GM18870 (cell line): ENCODE results near the gene PDSS2.
"Not testable (repeated sequence)": the region's sequence is repeated elsewhere in the genome, so short reads cannot be mapped to it uniquely, and the experiment has no call there.

Experiments used
- ATAC-seq: cut with Tn5 transposase; IDR thresholded peaks from one replicate; pipeline ENCODE4 v1.9.1; 2021; ENCODE audit warnings: moderate library complexity; ENCODE audit not compliant: unreplicated experiment

PDSS2 gene

DNA sequence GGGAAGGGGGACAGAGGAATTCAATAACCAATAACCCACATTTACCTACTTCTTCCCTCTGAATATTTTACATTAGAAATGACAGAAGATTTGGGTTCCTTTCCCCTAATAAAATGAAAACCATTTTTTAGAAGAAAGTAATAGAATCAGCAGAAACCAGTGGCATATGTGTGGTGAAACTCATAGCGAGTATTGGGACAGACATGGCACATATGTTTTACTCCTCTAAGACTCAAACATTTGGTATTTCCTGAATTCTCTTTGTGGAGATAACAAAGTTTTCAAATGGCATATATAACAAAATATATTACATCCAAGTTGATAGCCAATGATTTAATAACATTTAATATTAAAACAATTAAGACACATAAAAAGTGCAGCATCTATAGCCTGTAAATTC lies 331.2 kb downstream of the PDSS2 start:
- ATAC-seq: no peak

DNA sequence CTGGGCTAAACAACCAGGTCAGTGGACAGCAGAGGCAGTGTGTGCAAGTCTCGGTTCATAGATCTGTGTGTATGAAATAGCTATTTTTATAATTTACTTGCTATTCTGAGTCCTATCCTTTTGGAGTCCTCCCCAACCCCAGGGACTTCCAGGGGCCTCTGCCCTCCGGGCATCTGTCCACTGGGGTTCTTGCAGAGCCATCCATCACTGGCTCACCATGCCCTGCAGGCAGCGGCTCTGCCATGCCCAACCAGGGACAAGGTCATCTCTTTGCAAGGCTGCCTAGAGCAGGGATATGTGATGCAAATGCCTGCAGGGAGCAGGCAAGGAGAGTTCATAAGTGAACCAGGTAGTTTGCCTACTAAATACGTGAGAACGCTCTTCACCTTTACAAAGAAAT lies 333.6 kb downstream of the PDSS2 start:
- ATAC-seq: no peak

DNA sequence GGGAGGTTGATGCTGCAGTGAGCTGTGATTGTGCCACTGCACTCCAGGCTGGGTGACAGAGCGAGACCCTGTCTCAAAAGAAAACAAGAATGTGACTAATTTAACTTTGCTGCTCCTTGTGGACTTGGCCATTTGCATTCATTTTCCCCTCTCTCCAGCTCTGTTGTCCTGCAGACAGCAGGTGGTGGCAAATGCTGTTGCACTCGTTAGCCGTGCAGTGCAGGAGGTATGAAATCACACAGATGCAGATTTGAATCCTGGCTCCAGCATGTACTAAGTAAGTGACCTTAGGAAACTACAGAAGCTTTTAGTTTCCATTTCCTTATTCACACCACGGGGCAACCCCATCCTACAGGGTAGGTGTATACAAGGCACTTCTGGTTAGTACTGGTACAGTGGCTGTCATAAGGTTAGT lies 334.4 kb downstream of the PDSS2 start:
- peak; percentile 90 for ATAC-seq

DNA sequence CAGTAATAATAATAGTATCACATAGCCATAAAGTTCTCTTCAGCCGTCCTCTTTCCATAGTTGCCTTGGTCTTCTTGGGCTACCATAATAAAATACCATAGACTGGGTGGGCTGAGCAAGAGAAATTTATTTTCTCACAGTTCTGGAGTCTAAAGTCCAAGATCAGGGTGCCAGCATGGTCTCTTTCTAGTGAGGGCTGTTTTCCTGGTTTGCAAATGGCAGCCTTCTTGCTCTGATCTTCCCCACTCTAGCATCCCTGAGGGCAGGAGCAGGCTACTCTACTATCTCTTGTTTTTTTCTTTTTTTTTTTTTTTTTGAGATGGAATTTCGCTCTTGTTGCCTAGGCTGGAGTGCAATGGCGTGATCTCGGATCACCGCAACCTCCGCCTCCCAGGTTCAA lies 335.9 kb downstream of the PDSS2 start:
- no peak for ATAC-seq

DNA sequence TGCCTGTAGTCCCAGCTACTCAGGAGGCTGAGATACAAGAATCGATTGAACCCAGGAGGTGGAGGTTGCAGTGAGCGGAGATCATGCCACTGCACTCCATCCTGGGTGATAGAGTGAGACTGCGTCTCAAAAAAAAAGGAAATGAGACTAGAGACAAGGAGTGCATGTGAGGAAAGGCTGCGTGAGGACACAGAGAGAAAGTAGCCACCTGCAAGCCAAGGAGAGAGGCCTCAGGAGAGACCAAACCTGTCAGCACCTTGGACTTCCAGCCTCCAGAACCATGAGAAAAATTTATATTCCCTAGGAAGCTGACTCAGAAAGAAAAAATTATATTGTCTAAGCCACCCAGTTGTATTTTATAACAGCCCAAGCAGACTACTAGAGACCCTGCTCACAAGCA lies 336.6 kb downstream of the PDSS2 start:
- no peak for ATAC-seq

DNA sequence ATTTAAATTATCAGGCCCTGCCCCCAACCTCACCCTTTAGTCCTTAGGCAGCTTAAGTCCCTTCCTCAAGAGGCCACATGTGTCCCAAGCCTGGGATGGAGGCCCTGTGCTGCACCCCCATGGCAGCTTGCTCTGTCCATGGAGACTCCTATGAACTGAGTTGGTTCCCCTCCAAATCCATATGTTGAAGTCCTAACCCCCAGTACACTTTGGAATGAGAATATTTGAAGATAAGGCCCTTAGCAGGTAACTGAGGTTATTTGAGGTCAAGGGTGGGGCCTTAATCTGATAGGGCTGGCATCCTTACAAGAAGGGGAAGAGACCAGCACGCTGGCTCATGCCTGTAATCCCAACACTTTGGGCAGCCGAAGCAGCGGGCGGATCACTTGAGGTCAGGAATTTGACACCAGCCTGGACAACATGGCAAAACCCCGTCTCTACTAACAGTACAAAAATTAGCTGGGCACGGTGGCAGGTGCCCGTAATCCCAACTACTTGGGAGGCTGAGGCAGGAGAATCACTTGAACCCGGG lies 337.3 kb downstream of the PDSS2 start:
- no peak for ATAC-seq

DNA sequence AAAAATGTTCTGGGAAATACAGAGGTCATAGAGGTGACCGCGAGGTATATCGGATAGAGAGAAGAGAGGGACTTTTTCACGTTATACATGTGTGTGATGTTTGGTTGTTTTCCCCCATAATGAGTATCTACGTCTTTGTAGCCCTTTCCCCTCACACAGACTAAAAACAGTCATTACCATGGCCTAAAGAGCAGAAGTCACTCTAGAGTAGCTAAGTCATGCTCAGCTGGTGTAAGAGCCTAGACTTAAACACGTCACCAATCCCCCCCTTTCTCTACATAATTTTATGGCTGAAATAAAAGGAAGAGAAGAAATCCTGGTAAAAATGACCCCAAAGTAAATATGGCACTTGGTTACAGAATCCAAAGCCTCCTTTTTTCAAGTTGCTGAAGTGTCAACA lies 338.1 kb downstream of the PDSS2 start:
- no peak for ATAC-seq

DNA sequence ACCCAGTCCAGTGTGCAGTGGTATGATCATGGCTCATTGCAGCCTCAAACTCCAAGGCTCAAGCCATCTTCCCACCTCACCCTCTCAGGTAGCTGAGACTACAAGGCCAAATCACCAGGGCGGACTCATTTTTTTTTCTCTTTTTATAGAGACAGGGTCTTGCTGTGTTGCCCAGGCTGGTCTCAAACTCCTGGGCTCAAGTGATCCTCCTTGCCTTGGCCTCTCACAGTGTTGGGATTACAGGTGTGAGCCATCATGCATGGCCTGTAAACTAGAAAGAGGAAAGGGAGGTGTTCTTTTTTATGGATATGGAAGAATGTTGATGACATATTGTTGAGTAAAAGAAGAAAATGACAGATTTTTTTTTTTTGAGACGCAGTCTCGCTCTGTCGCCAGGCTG lies 339.0 kb downstream of the PDSS2 start:
- no peak for ATAC-seq

DNA sequence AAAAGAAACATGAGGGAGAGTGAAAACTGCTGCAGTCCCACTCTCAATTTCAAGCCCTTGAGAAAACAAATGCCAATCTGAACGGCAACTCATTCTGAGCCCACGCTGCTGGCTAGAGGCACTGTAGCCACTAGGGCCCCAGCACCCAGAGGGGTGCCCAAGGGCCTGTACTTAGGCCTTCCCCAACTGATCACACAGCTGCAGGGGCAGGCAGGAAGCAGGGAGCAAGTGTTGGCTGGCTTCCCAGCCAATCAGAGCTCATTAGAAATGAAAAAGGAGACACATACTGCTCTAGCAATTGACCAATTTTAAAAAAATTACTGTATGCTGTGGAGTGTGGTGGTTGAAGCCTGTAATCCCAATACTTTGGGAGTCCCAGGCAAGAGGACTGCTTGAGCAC lies 340.4 kb downstream of the PDSS2 start:
- ATAC-seq: no peak

DNA sequence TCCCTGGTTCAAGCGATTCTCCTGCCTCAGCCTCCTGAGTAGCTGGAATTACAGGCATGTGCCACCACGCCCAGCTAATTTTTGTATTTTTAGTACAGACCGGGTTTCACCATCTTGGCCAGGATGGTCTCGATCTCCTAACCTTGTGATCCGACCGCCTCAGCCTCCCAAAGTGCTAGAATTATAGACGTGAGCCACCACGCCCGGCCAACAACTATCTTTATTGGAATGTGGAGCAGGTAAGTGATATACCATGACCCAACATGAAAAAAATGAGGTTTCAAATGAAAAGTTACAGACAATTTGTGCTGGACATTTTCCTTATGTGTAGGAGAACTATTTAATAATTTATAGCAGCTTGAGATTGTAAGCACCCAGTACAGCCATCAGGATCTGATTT lies 340.8 kb downstream of the PDSS2 start:
- ATAC-seq: not testable (repeated sequence)

DNA sequence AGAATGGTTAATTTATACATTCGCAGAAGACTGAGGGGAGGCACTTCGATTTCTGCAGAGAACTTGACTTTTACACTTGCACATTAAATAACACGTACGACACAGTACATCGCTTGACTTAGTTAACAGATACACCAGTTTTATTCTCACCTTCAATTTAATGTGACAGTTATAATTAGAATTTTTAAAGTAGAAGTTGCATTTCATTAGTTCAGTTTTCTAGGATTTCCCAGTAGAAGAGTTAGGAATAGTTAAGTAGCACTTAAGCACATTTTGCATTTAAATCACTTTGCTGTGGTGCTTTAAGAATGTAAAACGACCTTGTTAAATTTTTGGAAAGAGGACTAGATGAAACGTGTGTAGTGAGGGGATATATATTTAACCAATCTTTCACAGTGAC lies 342.4 kb downstream of the PDSS2 start:
- no peak for ATAC-seq

DNA sequence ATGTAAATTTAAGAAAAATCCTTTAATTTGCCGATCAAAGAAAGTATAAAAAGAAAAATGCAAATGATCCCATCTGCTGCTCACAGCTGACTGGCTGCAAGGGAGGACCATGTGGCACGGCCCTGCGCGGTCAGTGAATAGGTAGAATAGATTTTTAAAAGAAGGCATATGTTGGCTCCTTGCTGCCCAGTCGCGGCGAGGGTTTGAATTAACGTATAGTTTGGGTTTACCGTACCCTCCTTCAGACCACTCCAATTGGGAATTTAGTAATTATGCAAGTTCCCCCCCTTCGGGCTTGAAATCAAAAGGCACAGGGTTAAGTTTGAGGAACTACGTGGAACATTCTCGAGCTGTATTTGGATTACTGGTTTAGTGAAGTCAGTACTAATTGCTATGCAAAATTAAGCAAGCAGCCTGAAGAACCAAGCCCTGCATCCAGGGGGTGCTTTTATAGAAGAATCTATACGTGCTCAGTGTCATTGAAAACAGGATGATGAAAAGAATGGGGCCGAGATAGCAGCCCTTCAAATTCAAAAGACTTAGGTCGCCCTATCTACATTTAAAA lies 343.0 kb downstream of the PDSS2 start:
- no peak for ATAC-seq

DNA sequence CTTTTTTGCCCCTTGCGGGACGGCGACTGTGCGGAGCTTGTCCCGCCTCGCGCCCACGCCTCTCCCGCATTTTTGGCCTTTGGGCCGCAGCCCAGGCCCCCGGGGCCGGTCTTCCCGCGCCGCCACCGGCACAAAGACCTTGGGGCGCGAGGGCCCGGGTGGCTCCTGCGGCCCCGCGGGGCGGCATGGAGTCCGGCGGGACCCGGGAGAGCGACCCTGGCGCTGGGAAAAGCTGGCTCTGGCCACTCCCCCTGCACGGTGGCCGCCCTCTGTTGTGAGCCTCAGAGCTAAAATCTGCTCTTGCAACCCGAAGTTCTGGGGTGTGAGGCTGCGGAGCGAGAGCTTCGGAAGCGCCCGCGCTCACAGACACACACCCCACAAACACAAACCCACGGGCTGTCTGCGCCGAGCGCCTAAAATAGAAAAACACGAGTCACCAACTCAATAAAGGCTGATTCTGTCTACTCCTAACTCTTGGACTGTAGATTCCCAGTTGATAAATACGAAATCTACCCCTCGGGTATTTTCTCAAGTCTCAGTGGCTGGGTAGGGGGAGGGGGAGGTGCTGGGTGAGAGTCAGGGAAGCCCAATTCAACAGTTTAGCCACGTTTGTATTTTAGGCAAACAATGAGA lies 343.6 kb downstream of the PDSS2 start:
- no peak for ATAC-seq

DNA sequence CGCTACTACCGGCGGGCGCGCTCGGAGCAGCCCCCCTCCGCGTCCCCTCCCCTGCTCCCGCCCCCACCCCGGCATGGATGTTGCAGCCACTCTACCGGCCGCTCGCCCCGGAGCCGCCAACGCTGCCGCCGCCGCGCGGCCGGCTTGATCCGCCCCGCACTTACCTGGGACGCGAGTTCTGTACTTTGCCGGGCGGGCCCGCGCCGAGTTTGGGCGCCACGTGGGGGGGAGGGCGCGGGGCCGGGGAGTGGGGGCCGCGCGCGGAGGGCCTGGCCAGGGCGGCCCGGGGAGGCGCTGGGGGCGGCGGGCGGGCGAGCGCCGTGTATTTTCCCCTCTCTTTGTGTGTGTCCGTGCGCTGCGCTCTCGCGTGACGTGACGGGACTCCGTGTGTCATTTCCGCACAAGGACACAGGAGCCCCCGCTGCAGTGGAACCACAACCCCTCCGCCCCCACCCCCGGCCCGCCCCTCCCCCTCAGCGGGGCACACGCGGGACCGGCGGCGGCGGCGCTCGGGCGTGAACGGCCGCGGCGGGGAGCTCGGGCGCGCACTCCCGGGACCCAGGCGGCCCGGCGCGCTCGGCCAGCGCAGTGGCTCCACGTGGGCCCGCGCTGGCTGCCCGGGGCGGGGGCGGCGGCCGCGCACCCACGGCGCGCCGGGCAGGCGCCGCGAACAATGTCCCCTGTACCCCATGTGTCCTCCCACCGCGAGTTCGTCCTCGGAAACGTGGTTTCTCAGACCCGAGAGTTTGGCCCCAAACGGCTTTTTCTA lies 344.3 kb downstream of the PDSS2 start, which contains the start of gene BEND3:
Gene BEND3, minus strand, starts transcription at position 590 of the 769 bp plus-strand sequence. CDS start 16,230 bp downstream, outside the sequence.
- ATAC-seq: no peak

DNA sequence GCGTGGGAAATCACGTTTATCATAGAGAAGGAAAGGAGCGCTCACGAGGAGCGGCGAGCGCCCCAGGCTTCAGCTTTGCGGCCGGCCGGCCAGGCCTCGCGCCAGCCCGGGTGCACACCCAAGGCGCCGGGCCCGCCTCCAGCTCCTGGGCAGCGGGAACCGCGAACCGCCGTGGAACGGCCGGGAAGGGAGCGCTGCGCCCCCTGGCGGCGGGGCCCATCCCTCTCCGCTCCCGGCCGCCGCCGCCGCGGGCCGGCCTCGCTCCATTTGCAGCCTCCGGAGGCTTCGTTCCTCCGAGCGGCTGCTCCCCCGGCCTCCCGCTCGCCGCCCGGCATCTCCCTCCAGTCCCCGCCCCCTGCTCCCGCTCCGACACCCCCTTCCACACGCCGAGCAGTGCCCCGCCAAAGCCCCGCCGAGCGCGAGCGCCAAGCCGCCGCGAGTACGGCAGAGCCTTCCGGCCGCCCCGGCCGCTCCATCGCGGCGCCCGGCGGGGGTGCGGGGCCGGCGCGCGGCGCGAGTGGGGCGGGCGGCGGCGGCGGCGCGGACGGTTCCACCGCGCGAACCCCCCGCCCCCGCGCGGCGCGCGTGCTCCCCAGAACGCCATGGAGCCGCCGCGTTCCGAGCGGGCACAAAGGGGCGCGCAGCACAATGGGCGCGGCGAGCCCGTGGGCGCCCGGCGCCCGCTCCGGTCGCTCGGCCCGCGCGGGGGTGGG lies 345.0 kb downstream of the PDSS2 start:
- peak; percentile 41 for ATAC-seq

DNA sequence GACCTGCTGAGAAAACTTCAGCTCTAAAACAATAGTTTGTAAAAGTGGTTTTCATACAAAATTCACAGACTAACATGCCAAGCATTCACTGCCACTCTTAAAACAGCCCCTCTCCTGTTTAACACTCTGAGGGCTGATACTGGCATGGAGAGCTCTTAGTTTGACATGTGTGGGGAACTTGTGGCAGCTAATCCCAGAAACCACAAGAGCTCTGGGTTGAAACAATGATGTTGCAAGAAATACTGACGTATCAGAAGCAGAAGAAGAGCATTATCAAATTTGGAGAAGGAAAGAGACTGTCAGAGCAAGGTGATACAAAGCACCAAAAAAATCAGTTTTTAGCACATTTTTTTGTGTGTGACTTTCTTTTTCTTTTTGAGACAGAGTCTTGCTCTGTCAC lies 349.2 kb downstream of the PDSS2 start:
- ATAC-seq: no peak

DNA sequence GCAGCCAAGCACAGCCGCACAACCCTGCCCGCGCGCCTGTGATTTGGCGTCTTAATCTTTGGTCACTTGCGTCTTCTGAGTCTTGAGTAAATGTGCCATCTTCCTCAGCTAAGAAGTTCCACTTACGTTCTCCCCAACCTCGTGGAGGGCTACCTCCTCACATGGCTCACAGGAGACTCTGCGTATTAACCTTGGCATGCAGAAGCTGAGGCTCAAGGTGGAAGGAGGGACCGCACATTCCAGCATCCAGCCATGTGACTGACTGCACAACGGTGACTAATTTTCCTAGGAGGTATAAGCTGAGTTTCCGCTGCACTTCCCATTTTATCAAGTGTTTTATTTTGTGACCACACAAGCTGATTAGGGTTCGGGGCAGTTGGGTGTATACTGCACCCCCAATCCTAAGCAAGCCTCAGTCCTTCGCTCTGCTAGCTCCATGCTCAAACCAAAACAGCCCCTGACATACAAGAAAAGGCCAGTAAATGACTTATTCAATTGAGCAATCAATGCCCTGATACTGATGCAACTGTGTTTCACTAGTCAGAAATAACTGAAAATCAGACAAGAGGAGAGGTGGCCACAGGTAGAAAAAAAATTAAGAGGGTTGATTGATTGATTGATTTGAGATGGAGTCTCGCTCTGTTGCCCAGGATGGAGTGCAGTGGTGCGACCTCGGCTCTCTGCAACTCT lies 351.0 kb downstream of the PDSS2 start:
- no peak for ATAC-seq

DNA sequence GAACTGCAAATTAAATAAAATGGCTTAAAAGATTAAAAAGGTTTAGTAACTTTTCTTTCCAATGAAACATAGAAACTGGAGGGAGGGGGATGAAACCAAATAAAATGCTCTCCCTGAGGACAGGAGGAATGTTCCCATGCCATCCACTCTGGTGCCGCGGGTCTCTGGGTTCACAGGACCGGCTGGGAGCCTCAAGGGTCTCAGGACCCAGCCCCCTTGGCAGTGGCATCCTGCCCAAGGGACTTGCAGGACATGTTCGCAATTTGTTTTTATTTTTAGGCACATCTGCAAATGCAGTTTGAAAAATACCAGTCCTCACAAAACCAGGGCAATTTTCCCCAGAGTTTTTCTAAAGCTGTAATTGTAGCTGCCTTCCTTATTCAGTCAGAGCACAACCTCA lies 351.6 kb downstream of the PDSS2 start:
- ATAC-seq: no peak

DNA sequence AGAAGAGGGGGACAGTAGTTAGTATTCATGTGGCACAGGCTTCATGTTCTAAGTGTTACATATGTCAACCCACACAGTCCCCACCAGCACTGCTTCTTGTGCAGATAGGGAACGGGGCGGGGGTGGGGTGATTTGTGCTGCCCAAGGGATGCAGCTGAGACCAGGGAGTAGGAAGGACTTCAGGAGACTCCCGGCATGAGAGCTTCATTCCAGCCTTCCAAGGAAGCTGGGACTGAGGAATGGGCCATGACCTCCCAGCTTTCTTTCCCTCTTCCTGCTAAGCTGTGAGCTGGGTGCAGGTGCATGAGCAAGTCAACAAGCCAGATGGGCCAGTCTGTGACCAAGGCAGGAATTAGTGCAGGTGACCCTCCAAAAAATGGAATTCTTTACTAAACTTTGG lies 353.2 kb downstream of the PDSS2 start:
- ATAC-seq: no peak

DNA sequence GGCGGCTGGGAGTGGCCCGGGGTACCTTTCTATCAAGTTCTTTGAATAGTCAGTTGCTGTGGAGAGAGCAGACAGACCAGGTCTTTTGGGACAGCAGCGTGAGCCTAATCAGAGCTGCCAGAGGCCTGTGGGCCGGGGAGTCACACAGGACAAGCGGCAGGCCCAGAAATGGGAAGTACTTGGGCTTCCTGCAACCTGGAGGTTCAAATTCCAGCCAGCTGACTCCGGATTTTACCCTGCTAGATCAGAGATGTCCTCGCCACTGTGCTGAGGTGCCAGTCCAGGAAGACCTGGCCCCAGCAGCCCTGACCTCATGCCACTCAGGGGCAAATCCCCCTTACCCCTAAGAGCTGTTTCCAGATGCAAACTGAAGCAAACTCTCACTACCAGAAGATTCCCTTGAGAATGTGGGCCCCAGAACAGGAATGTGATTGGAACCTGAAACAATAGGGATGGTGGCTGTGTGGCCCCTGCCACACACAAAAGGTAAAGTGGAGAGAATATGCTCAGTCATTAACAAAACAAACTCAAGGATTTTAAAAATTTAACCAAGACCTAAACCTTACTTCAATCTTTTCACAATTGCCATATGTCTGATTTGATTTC lies 353.8 kb downstream of the PDSS2 start:
- no peak for ATAC-seq
